Testis (tissue), 2 donors: Measurements from ENCODE around the gene AOAH.
"Not testable (repeated sequence)": the region's sequence is repeated elsewhere in the genome, so short reads cannot be mapped to it uniquely, and the experiment has no call there.

Source experiments
- POLR2A ChIP-seq: fragments of 450-650 bp; IDR thresholded peaks from one replicate; pipeline ENCODE4 v1.6.1; 2017; ENCODE audit warnings: antibody characterized with exemption, mild to moderate bottlenecking, moderate library complexity
- TF ChIP-seq, protein P1 (sequence below), 3 experiments: fragments of 450-650 bp in 2 of 3; fragments of 200-600 bp in 1 of 3; sonication (generic) in 1 of 3; IDR thresholded peaks; one replicate each; pipeline ENCODE4 v1.5.1; 2016 to 2019; ENCODE audit warnings: antibody characterized with exemption in 3 of 3, mild to moderate bottlenecking in 2 of 3, moderate library complexity in 1 of 3

GRCh38 chr7:36703860-36704259 is 20.4 kb downstream of the AOAH start:
- TF ChIP-seq, protein P1, sequence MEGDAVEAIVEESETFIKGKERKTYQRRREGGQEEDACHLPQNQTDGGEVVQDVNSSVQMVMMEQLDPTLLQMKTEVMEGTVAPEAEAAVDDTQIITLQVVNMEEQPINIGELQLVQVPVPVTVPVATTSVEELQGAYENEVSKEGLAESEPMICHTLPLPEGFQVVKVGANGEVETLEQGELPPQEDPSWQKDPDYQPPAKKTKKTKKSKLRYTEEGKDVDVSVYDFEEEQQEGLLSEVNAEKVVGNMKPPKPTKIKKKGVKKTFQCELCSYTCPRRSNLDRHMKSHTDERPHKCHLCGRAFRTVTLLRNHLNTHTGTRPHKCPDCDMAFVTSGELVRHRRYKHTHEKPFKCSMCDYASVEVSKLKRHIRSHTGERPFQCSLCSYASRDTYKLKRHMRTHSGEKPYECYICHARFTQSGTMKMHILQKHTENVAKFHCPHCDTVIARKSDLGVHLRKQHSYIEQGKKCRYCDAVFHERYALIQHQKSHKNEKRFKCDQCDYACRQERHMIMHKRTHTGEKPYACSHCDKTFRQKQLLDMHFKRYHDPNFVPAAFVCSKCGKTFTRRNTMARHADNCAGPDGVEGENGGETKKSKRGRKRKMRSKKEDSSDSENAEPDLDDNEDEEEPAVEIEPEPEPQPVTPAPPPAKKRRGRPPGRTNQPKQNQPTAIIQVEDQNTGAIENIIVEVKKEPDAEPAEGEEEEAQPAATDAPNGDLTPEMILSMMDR (IDR thresholded peaks at IDR 0.05) = not testable (repeated sequence)
- TF ChIP-seq POLR2A = not testable (repeated sequence)
